Mesendoderm (in vitro differentiated cells): ENCODE data around the gene ISLR.

Source experiments
- DNase-seq: peaks from one replicate; pipeline ENCODE4 v3.0.0; 2013
- H2AK5ac ChIP-seq: 2 replicates; pipeline ENCODE4 v1.6.1; 2013; ENCODE audit warnings: low read length, inconsistent platforms
- H2BK120ac ChIP-seq: 2 replicates; pipeline ENCODE4 v1.6.1; 2013; ENCODE audit warnings: low read depth, mild to moderate bottlenecking, low read length, moderate library complexity, mixed read lengths
- H2BK15ac ChIP-seq: replicated peaks from 2 replicates; pipeline ENCODE4 v1.6.1; 2013; ENCODE audit warnings: low read depth, mild to moderate bottlenecking, moderate library complexity
- H2BK5ac ChIP-seq: 2 replicates; pipeline ENCODE4 v1.6.1; 2013; ENCODE audit warnings: low read length, inconsistent platforms
- H3K18ac ChIP-seq: 2 replicates; pipeline ENCODE4 v1.6.1; 2013; ENCODE audit warnings: mild to moderate bottlenecking, low read length, mixed read lengths
- H3K23ac ChIP-seq: one replicate; pipeline ENCODE4 v1.6.1; 2013; ENCODE audit warnings: low read length
- H3K27ac ChIP-seq: 2 replicates; pipeline ENCODE4 v1.5.1; 2013; ENCODE audit warnings: low read depth, mild to moderate bottlenecking, inconsistent platforms, low read length, moderate library complexity
- H3K27me3 ChIP-seq: 2 replicates; pipeline ENCODE4 v1.6.1; 2013; ENCODE audit warnings: low read length, control low read depth, mild to moderate bottlenecking, inconsistent platforms; ENCODE audit not compliant: insufficient read depth, poor library complexity
- H3K36me3 ChIP-seq: 2 replicates; pipeline ENCODE4 v1.6.1; 2013; ENCODE audit warnings: low read length, inconsistent platforms; ENCODE audit not compliant: control insufficient read depth, insufficient read depth
- H3K4ac ChIP-seq: one replicate; pipeline ENCODE4 v1.6.1; 2013; ENCODE audit warnings: low read depth, mild to moderate bottlenecking, low read length, moderate library complexity
- H3K4me1 ChIP-seq: 2 replicates; pipeline ENCODE4 v1.6.1; 2013; ENCODE audit warnings: low read depth, low read length, inconsistent platforms; ENCODE audit not compliant: control insufficient read depth
- H3K4me2 ChIP-seq: 2 replicates; pipeline ENCODE4 v1.6.1; 2013; ENCODE audit warnings: low read length
- H3K4me3 ChIP-seq: 2 replicates; pipeline ENCODE4 v1.5.1; 2013; ENCODE audit warnings: mild to moderate bottlenecking, low read length
- H3K56ac ChIP-seq: one replicate; pipeline ENCODE4 v1.6.1; 2013; ENCODE audit warnings: low read length
- H3K79me1 ChIP-seq: 2 replicates; pipeline ENCODE4 v1.6.1; 2013; ENCODE audit warnings: low read length, inconsistent platforms
- H3K79me2 ChIP-seq: 2 replicates; pipeline ENCODE4 v1.6.1; 2013; ENCODE audit warnings: mild to moderate bottlenecking, low read length; ENCODE audit not compliant: control insufficient read depth, insufficient read depth
- H3K9ac ChIP-seq: 2 replicates; pipeline ENCODE4 v1.6.1; 2013; ENCODE audit warnings: low read length, inconsistent platforms
- H4K5ac ChIP-seq: one replicate; pipeline ENCODE4 v1.6.1; 2013; ENCODE audit warnings: low read length
- H4K8ac ChIP-seq: one replicate; pipeline ENCODE4 v1.6.1; 2013; ENCODE audit warnings: low read depth, mild to moderate bottlenecking, control low read depth, low read length, moderate library complexity
- WGBS: extraction: QIAGEN DNeasy Blood & Tissue Kit; methylation state at CpG from one replicate; pipeline ENCODE4 v1.1.7; 2013; ENCODE audit warnings: low lambda C conversion rate, missing lambda C conversion rate; ENCODE audit not compliant: insufficient coverage; ENCODE audit errors: extremely low coverage; 5-methylcytosine and 5-hydroxymethylcytosine counted together

The ISLR gene

GRCh38 chr15:74132681-74133651, 40.5 kb upstream of the ISLR start:
- Histone ChIP-seq H4K8ac (no peak overlapping the region), H3K4me2 (peak overlapping the region; percentile 13), H3K56ac (no peak overlapping the region), H3K9ac (no peak overlapping the region), H2AK5ac (no peak overlapping the region), H2BK5ac (no peak overlapping the region), H3K4me1 (peaks cover 13% of the 10 kb centered on the region), H2BK120ac (no peak overlapping the region), H3K18ac (no peak overlapping the region), H3K4ac (no peak overlapping the region), H3K79me1 (no peaks in the 10 kb centered on the region), H3K79me2 (no peaks in the 10 kb centered on the region), H3K23ac (no peak overlapping the region), H3K27ac (no peak overlapping the region), H4K5ac (no peak overlapping the region), H3K27me3 (peaks cover 63% of the 10 kb centered on the region), H2BK15ac (no peak overlapping the region), H3K36me3 (no peaks in the 10 kb centered on the region), H3K4me3 (no peak overlapping the region)
- no CpG with 5 or more reads among the region's 90 CpGs for WGBS
- peak; percentile 51 for DNase-seq

- no peaks in the 10 kb centered on the region for H3K36me3 ChIP-seq
- H3K79me1 ChIP-seq: no peaks in the 10 kb centered on the region
- H3K56ac ChIP-seq: no peak overlapping the region
- H3K4me2 ChIP-seq: no peak overlapping the region
- H2BK5ac ChIP-seq: no peak overlapping the region
- H3K4me1 ChIP-seq: peaks cover 13% of the 10 kb centered on the region
- no peak overlapping the region for H3K4me3 ChIP-seq
- no peak overlapping the region for H3K23ac ChIP-seq
- no peak overlapping the region for H4K8ac ChIP-seq
- H2BK120ac ChIP-seq: no peak overlapping the region
- H3K27ac ChIP-seq: no peak overlapping the region
- peak; percentile 52 for DNase-seq
- no peak overlapping the region for H3K18ac ChIP-seq
- WGBS: no CpG with 5 or more reads among the region's 71 CpGs
- no peak overlapping the region for H4K5ac ChIP-seq
- H2BK15ac ChIP-seq: no peak overlapping the region
- no peak overlapping the region for H3K9ac ChIP-seq
- no peak overlapping the region for H2AK5ac ChIP-seq
- peaks cover 56% of the 10 kb centered on the region for H3K27me3 ChIP-seq
- H3K79me2 ChIP-seq: no peaks in the 10 kb centered on the region
- no peak overlapping the region for H3K4ac ChIP-seq
Observed at GRCh38 chr15:74133694-74134386, 39.7 kb upstream of the ISLR start.

- DNase-seq: peak; percentile 89
- H3K4me3 ChIP-seq: no peak overlapping the region
- H3K4ac ChIP-seq: no peak overlapping the region
- H2BK5ac ChIP-seq: no peak overlapping the region
- no peak overlapping the region for H2AK5ac ChIP-seq
- no peak overlapping the region for H3K9ac ChIP-seq
- peak overlapping the region; percentile 67 for H3K56ac ChIP-seq
- H2BK120ac ChIP-seq: no peak overlapping the region
- no peak overlapping the region for H4K8ac ChIP-seq
- peaks cover 10% of the 10 kb centered on the region for H3K4me1 ChIP-seq
- H3K79me1 ChIP-seq: no peaks in the 10 kb centered on the region
- no peaks in the 10 kb centered on the region for H3K36me3 ChIP-seq
- no peaks in the 10 kb centered on the region for H3K79me2 ChIP-seq
- H3K4me2 ChIP-seq: peak overlapping the region; percentile 11
- peaks cover 51% of the 10 kb centered on the region for H3K27me3 ChIP-seq
- WGBS: no CpG with 5 or more reads among the region's 53 CpGs
- no peak overlapping the region for H4K5ac ChIP-seq
- H3K27ac ChIP-seq: no peak overlapping the region
- H3K23ac ChIP-seq: no peak overlapping the region
- H2BK15ac ChIP-seq: no peak overlapping the region
- no peak overlapping the region for H3K18ac ChIP-seq
Observed at GRCh38 chr15:74134387-74135027, 39.0 kb upstream of the ISLR start.

GRCh38 chr15:74135041-74135565, 38.4 kb upstream of the ISLR start:
- Histone ChIP-seq H3K27ac (no peak overlapping the region), H3K4me3 (no peak overlapping the region), H3K79me2 (no peaks in the 10 kb centered on the region), H3K79me1 (no peaks in the 10 kb centered on the region), H3K18ac (no peak overlapping the region), H2BK5ac (no peak overlapping the region), H3K4me1 (peaks cover 8% of the 10 kb centered on the region), H2AK5ac (no peak overlapping the region), H3K4me2 (peak overlapping the region; percentile 10), H3K27me3 (peaks cover 50% of the 10 kb centered on the region), H4K8ac (no peak overlapping the region), H4K5ac (no peak overlapping the region), H3K23ac (no peak overlapping the region), H2BK120ac (no peak overlapping the region), H3K36me3 (no peaks in the 10 kb centered on the region), H3K4ac (no peak overlapping the region), H3K56ac (peak overlapping the region; percentile 67), H2BK15ac (no peak overlapping the region), H3K9ac (peak overlapping the region; percentile 46)
- WGBS: no CpG with 5 or more reads among the region's 27 CpGs
- DNase-seq: no peak

GRCh38 chr15:74136540-74136813, 37.0 kb upstream of the ISLR start:
- H3K4me3 ChIP-seq: no peak overlapping the region
- peak overlapping the region; percentile 1 for H2BK120ac ChIP-seq
- peak overlapping the region; percentile 64 for H3K4me2 ChIP-seq
- H3K27me3 ChIP-seq: peaks cover 39% of the 10 kb centered on the region
- no peak overlapping the region for H4K5ac ChIP-seq
- no peak overlapping the region for H3K4ac ChIP-seq
- peak overlapping the region; percentile 58 for H3K9ac ChIP-seq
- peak overlapping the region; percentile 85 for H3K56ac ChIP-seq
- H2BK5ac ChIP-seq: no peak overlapping the region
- H4K8ac ChIP-seq: no peak overlapping the region
- no peaks in the 10 kb centered on the region for H3K79me1 ChIP-seq
- H3K4me1 ChIP-seq: peaks cover 5% of the 10 kb centered on the region
- H3K18ac ChIP-seq: no peak overlapping the region
- H2BK15ac ChIP-seq: no peak overlapping the region
- H2AK5ac ChIP-seq: no peak overlapping the region
- H3K23ac ChIP-seq: no peak overlapping the region
- DNase-seq: no peak
- no peaks in the 10 kb centered on the region for H3K79me2 ChIP-seq
- WGBS: no CpG with 5 or more reads among the region's 26 CpGs
- no peaks in the 10 kb centered on the region for H3K36me3 ChIP-seq
- no peak overlapping the region for H3K27ac ChIP-seq
